ENCODE measurements around the gene RNF115. TPM values are rescaled to one million over a fixed set of nuclear protein-coding genes. Genes with fewer than 3 reads are reported as not detected.
A peak's percentile ranks its signal among the peaks of the same experiment; 100 is the strongest.

The RNF115 gene
- polyA plus RNA-seq, 3 donors: 3.5 to 5.4 (median 5.2) TPM

DNA sequence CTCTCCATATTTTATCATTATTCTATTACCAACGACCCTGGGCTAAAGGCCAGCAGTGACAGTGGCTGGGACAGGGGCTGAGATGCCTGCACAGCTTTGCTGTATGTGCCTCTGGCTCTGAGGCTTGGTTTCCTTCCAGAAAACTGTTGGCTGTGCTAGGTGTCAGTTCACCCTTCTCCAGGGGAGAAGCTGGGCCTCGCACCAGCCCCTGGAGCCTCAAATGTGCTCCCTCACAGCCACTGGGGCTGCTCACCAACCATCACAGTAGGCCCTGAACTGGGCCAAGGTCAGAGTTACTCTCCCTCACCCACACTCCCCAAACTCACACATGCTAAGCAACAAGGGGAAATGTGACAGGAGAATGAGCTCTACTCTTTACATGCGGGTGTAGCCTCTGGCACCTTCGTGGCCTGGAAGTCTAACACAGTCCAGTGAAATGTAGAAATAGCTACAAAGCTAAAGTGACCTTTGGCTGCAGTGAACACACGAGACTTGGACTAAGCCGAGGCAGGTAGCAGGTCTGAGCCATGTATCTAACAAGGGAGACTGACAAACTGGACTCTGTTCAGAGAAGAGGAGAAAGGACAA, 109.3 kb downstream of the RNF115 start:
- no peaks in the 10 kb centered on the region for H3K36me3 ChIP-seq (replicated peaks in 1 of 2; ENCODE audit: control insufficient read depth in 1 of 2, insufficient read depth in 2 of 2, low read length in 2 of 2)

DNA sequence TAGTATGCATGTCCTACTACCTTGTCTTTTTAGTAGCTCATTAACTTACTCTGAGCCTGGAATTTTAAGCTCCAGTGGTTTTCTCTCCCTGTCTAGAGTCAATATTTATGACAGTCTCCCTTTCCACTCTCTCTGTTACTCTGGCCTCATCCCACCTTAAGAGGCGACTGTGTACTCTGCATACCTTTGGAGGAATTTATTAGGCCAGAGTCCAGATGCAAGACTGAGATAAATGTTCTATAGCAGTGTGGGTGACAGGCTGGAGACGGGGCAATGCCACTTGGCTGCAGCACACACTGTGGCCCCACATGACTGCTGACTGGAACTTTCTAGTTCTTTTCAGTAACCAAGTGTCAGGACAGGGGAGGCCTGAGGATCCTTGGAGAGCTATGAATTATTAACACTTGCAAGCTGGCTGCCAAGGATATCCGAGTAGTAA, 112.7 kb downstream of the RNF115 start:
- TF ChIP-seq, protein P1, sequence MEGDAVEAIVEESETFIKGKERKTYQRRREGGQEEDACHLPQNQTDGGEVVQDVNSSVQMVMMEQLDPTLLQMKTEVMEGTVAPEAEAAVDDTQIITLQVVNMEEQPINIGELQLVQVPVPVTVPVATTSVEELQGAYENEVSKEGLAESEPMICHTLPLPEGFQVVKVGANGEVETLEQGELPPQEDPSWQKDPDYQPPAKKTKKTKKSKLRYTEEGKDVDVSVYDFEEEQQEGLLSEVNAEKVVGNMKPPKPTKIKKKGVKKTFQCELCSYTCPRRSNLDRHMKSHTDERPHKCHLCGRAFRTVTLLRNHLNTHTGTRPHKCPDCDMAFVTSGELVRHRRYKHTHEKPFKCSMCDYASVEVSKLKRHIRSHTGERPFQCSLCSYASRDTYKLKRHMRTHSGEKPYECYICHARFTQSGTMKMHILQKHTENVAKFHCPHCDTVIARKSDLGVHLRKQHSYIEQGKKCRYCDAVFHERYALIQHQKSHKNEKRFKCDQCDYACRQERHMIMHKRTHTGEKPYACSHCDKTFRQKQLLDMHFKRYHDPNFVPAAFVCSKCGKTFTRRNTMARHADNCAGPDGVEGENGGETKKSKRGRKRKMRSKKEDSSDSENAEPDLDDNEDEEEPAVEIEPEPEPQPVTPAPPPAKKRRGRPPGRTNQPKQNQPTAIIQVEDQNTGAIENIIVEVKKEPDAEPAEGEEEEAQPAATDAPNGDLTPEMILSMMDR (IDR thresholded peaks at IDR 0.05): no peak
- 82% methylated on average over 1 of the region's 3 CpGs for WGBS (ENCODE audit: insufficient coverage)

More for the DNA sequence above, 109.3 kb downstream of the RNF115 start:
- H3K4me1 Mint-ChIP-seq: no peaks in the 10 kb centered on the region
- Histone ChIP-seq H3K9me3 (replicated peaks in 1 of 2; ENCODE audit: control insufficient read depth in 1 of 2, insufficient read depth in 1 of 2, low read length in 2 of 2) (no peaks in the 10 kb centered on the region), H3K27me3 (ENCODE audit: control insufficient read depth in 2 of 2, insufficient read depth in 2 of 2, low read length in 2 of 2) (no peaks in the 10 kb centered on the region), H3K4me2 (replicated peaks; ENCODE audit: extremely low read depth, low read length, poor library complexity, severe bottlenecking) (no peak overlapping the region), H2AFZ (ENCODE audit: insufficient read depth, low read depth, low read length, poor library complexity, severe bottlenecking) (no peak overlapping the region), H3K79me2 (ENCODE audit: insufficient read depth, low read length) (no peaks in the 10 kb centered on the region), H3K9ac (ENCODE audit: insufficient read depth, low read length, poor library complexity, severe bottlenecking) (no peak overlapping the region), H3K4me3 (replicated peaks in 1 of 3; ENCODE audit: low read depth in 2 of 3, low read length in 3 of 3) (no peak overlapping the region), H3K4me1 (ENCODE audit: control insufficient read depth in 1 of 2, insufficient read depth in 2 of 2, low read length in 2 of 2) (no peaks in the 10 kb centered on the region), H4K20me1 (ENCODE audit: insufficient read depth, low read length) (no peaks in the 10 kb centered on the region), H3K27ac (ENCODE audit: low read depth in 1 of 2, low read length in 2 of 2) (no peak overlapping the region)
- H3K27me3 Mint-ChIP-seq (ENCODE audit: low read depth in 3 of 3): peaks cover 0 to 10% (median 5%) of the 10 kb centered on the region in 3 donors
- H3K4me3 Mint-ChIP-seq: no peak overlapping the region
- WGBS (ENCODE audit: insufficient coverage): 98% methylated on average over 4 of the region's 6 CpGs
- intact Hi-C loops (cut with micrococcal nuclease): no loop called here
- H3K27ac Mint-ChIP-seq: no peak overlapping the region
- DNase-seq: no peak
- TF ChIP-seq, protein P1 (IDR thresholded peaks at IDR 0.05): no peak
- peaks cover 0 to 2% (median 0%) of the 10 kb centered on the region in 7 donors for H3K9me3 Mint-ChIP-seq
- H3K36me3 Mint-ChIP-seq: no peaks in the 10 kb centered on the region

More for the DNA sequence above, 112.7 kb downstream of the RNF115 start:
- H3K27me3 ChIP-seq (ENCODE audit: control insufficient read depth in 2 of 2, insufficient read depth in 2 of 2, low read length in 2 of 2): no peaks in the 10 kb centered on the region
- Mint-ChIP-seq H3K4me1 (no peaks in the 10 kb centered on the region), H3K9me3 (peaks cover 0 to 2% (median 0%) of the 10 kb centered on the region in 7 donors), H3K36me3 (no peaks in the 10 kb centered on the region), H3K4me3 (no peak overlapping the region), H3K27ac (peak overlapping the region in 1 of 7 donors; percentile 38), H3K27me3 (ENCODE audit: low read depth in 3 of 3) (peaks cover 0 to 4% (median 3%) of the 10 kb centered on the region in 3 donors)
- intact Hi-C loops (cut with micrococcal nuclease): no loop called here
- no peaks in the 10 kb centered on the region for H3K36me3 ChIP-seq (replicated peaks in 1 of 2; ENCODE audit: control insufficient read depth in 1 of 2, insufficient read depth in 2 of 2, low read length in 2 of 2)
- no peak overlapping the region for H3K27ac ChIP-seq (ENCODE audit: low read depth in 1 of 2, low read length in 2 of 2)
- H3K9ac ChIP-seq (ENCODE audit: insufficient read depth, low read length, poor library complexity, severe bottlenecking): no peak overlapping the region
- no peaks in the 10 kb centered on the region for H3K4me1 ChIP-seq (ENCODE audit: control insufficient read depth in 1 of 2, insufficient read depth in 2 of 2, low read length in 2 of 2)
- no peaks in the 10 kb centered on the region for H3K79me2 ChIP-seq (ENCODE audit: insufficient read depth, low read length)
- no peak overlapping the region for H2AFZ ChIP-seq (ENCODE audit: insufficient read depth, low read depth, low read length, poor library complexity, severe bottlenecking)
- DNase-seq: no peak
- no peaks in the 10 kb centered on the region for H4K20me1 ChIP-seq (ENCODE audit: insufficient read depth, low read length)
- no peak overlapping the region for H3K4me3 ChIP-seq (replicated peaks in 1 of 3; ENCODE audit: low read depth in 2 of 3, low read length in 3 of 3)
- no peaks in the 10 kb centered on the region for H3K9me3 ChIP-seq (replicated peaks in 1 of 2; ENCODE audit: control insufficient read depth in 1 of 2, insufficient read depth in 1 of 2, low read length in 2 of 2)
- H3K4me2 ChIP-seq (replicated peaks; ENCODE audit: extremely low read depth, low read length, poor library complexity, severe bottlenecking): no peak overlapping the region
